Testis (tissue), 3 donors: ENCODE results near the gene MEF2B. TPM values are rescaled to one million over a fixed set of nuclear protein-coding genes. Genes with fewer than 3 reads are reported as not detected.
"Not testable (repeated sequence)": the region's sequence is repeated elsewhere in the genome, so short reads cannot be mapped to it uniquely, and the experiment has no call there.

Experiments used
- DNase-seq: peaks from one replicate; pipeline ENCODE4 v3.0.0-alpha.2; 2019
- H3K27ac ChIP-seq, 2 donors: fragments of 200-600 bp; sonication (generic); one replicate each; pipeline ENCODE4 v1.5.1; 2019
- H3K27me3 ChIP-seq: fragments of 200-600 bp; sonication (generic); one replicate; pipeline ENCODE4 v1.5.1; 2019
- H3K36me3 ChIP-seq: fragments of 200-600 bp; sonication (generic); one replicate; pipeline ENCODE4 v1.5.1; 2017; ENCODE audit warnings: low read depth; ENCODE audit errors: missing control alignments
- H3K4me1 ChIP-seq: fragments of 200-600 bp; sonication (generic); one replicate; pipeline ENCODE4 v1.5.1; 2019
- H3K4me3 ChIP-seq, 2 donors: fragments of 200-600 bp; sonication (generic); one replicate each; pipeline ENCODE4 v1.5.1; 2017 to 2019
- H3K9me3 ChIP-seq: fragments of 200-600 bp; sonication (generic); one replicate; pipeline ENCODE4 v1.5.1; 2017
- POLR2A ChIP-seq: fragments of 450-650 bp; IDR thresholded peaks from one replicate; pipeline ENCODE4 v1.6.1; 2017; ENCODE audit warnings: antibody characterized with exemption, mild to moderate bottlenecking, moderate library complexity
- WGBS, 2 donors: methylation state at CpG; one replicate each; pipeline ENCODE4 v1.1.5; 2018; 5-methylcytosine and 5-hydroxymethylcytosine counted together
- intact Hi-C: fragments of 100-400 bp; cut with DNase I; formaldehyde crosslinking; loops from one replicate; pipeline ENCODE4 v1.15.1; 2023; ENCODE audit warnings: low total_unique reads
- polyA plus RNA-seq: library from polyadenylated mRNA; stranded (reverse); fragments of 350-450 nt; fragmentation: Illumina TruSeq; extraction: RNeasy Lipid Tissue Mini Kit (QIAGEN cat#74804); gene quantifications from one replicate; pipeline ENCODE4 v1.2.3, GENCODE V29; 2014; ENCODE audit warnings: low read depth, low replicate concordance; ENCODE audit not compliant: insufficient read depth
- total RNA-seq, 2 donors: library from RNA; depleted of rRNA; stranded (reverse); fragments of >200 nt; gene quantifications; one replicate each; pipeline ENCODE4 v1.2.3, GENCODE V29; 2016
- TF ChIP-seq, protein P1 (sequence below), 3 experiments: fragments of 450-650 bp in 2 of 3; fragments of 200-600 bp in 1 of 3; sonication (generic) in 1 of 3; IDR thresholded peaks; one replicate each; pipeline ENCODE4 v1.5.1; 2016 to 2019; ENCODE audit warnings: antibody characterized with exemption in 3 of 3, mild to moderate bottlenecking in 2 of 3, moderate library complexity in 1 of 3

Gene MEF2B
- total and polyA plus RNA-seq, 3 donors from 2014 or later = 3.0 to 5.7 (median 3.1) TPM

DNA sequence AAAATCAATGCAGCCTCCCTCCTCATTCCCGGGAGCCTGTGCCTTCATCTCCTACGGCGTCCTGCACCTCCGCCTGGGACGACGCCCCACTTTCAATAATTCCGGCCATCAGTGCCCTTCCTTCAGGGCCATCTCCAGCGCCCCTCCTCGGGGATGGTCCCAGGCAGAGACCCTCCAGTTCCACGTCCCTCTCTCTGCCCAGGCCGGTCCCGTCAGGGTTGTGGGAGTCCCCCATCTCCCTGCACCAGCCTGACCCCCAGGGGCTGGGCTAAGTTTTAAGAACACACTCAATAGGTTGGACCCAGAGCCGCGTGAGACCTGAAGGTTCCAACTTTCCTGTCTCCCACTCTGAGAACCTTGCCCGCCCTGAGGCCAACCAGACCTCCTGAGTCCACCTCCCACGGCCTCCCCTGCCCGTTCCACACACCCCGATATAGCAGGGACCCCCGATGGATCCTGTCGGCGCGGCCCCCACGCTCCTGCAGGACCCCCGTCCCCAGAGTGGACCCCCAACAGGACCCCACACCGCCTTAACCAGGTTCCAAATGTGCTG is 32.4 kb downstream of the MEF2B start:
- Histone ChIP-seq H3K9me3 (no peaks in the 10 kb centered on the region), H3K36me3 (no peaks in the 10 kb centered on the region), H3K27ac (peak overlapping the region; percentile 12 to 52), H3K4me3 (peak overlapping the region; percentile 70 to 74), H3K27me3 (no peaks in the 10 kb centered on the region), H3K4me1 (peaks cover 8% of the 10 kb centered on the region)
- intact Hi-C loops = no loop called here
- DNase-seq = no peak
- TF ChIP-seq, protein P1, sequence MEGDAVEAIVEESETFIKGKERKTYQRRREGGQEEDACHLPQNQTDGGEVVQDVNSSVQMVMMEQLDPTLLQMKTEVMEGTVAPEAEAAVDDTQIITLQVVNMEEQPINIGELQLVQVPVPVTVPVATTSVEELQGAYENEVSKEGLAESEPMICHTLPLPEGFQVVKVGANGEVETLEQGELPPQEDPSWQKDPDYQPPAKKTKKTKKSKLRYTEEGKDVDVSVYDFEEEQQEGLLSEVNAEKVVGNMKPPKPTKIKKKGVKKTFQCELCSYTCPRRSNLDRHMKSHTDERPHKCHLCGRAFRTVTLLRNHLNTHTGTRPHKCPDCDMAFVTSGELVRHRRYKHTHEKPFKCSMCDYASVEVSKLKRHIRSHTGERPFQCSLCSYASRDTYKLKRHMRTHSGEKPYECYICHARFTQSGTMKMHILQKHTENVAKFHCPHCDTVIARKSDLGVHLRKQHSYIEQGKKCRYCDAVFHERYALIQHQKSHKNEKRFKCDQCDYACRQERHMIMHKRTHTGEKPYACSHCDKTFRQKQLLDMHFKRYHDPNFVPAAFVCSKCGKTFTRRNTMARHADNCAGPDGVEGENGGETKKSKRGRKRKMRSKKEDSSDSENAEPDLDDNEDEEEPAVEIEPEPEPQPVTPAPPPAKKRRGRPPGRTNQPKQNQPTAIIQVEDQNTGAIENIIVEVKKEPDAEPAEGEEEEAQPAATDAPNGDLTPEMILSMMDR (IDR thresholded peaks at IDR 0.05) = no peak
- TF ChIP-seq POLR2A = no peak
- 10 to 14% methylated on average over 9 to 25 of the region's 25 CpGs for WGBS, 2 donors

DNA sequence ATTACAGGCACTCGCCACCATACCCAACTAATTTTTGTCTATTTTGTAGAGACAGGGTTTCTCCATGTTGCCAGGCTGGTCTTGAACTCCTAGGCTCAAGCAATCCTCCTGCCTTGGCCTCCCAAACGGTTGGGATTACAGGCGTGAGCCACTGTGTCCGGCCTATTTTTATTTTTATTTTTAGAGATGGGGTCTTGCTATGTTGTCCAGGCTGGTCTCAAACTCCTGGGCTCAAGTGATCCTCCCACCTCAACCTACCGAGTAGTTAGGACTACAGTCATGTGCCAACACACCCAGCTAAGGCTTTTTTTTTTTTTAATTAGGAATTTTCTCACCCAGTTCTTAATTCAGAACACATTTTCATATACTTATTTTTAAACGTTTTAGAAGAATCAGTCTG is 34.4 kb downstream of the MEF2B start:
- H3K4me1 ChIP-seq, intact Hi-C loops, H3K4me3 ChIP-seq, H3K27ac ChIP-seq, H3K36me3 ChIP-seq, H3K27me3 ChIP-seq, DNase-seq, H3K9me3 ChIP-seq: not testable (repeated sequence)
- WGBS, 2 donors = 84 to 88% methylated on average over 6 of the region's 6 CpGs

- Histone ChIP-seq H3K27ac (no peak overlapping the region), H3K4me1 (peaks cover 8% of the 10 kb centered on the region), H3K27me3 (no peaks in the 10 kb centered on the region), H3K36me3 (no peaks in the 10 kb centered on the region), H3K9me3 (no peaks in the 10 kb centered on the region), H3K4me3 (peak overlapping the region; percentile 1 to 29)
- DNase-seq = peak; percentile 67
- TF ChIP-seq, protein P1 (IDR thresholded peaks at IDR 0.05) = no peak
- TF ChIP-seq POLR2A = no peak
- WGBS, 2 donors = 24 to 32% methylated on average over 20 to 21 of the region's 21 CpGs
- intact Hi-C loops = no loop called here
Observed at GRCh38 chr19:19134687-19135158, 35.3 kb downstream of the MEF2B start.

- Histone ChIP-seq H3K36me3 (no peaks in the 10 kb centered on the region), H3K4me1 (peaks cover 8% of the 10 kb centered on the region), H3K9me3 (no peaks in the 10 kb centered on the region), H3K27me3 (no peaks in the 10 kb centered on the region), H3K27ac (no peak overlapping the region), H3K4me3 (no peak overlapping the region)
- no peak for DNase-seq
- TF ChIP-seq, protein P1 (IDR thresholded peaks at IDR 0.05) = no peak
- TF ChIP-seq POLR2A = no peak
- intact Hi-C loops = no loop called here
- WGBS, 2 donors = 90 to 95% methylated on average over 6 of the region's 6 CpGs
Observed at GRCh38 chr19:19133985-19134384, 36.1 kb downstream of the MEF2B start.

GRCh38 chr19:19132912-19133311 is 37.2 kb downstream of the MEF2B start:
- TF ChIP-seq, protein P1 (IDR thresholded peaks at IDR 0.05) = no peak
- TF ChIP-seq POLR2A = no peak
- intact Hi-C loops = no loop called here

More at GRCh38 chr19:19132912-19133311, 37.2 kb downstream of the MEF2B start:
- Histone ChIP-seq H3K4me3 (no peak overlapping the region), H3K27me3 (no peaks in the 10 kb centered on the region), H3K27ac (no peak overlapping the region), H3K9me3 (no peaks in the 10 kb centered on the region), H3K36me3 (no peaks in the 10 kb centered on the region), H3K4me1 (peaks cover 8% of the 10 kb centered on the region)
- WGBS, 2 donors = 98 to 100% methylated on average over 9 to 12 of the region's 12 CpGs
- no peak for DNase-seq
